ENCODE data around the gene OSBPL3. TPM values are rescaled to one million over a fixed set of nuclear protein-coding genes. Genes with fewer than 3 reads are reported as not detected.

Gene OSBPL3
- total and polyA plus RNA-seq, 2 donors (not counting 1 experiment from before 2014, with no cell fraction given) = 13.5 to 67.6 TPM

GRCh38 chr7:24834128-24834798 lies 145.7 kb downstream of the OSBPL3 start:
- no peak for TF ChIP-seq EZH2 (IDR thresholded peaks at IDR 0.05; ENCODE audit: borderline replicate concordance, insufficient read depth, low read depth, low read length, poor library complexity, severe bottlenecking)
- no peak for TF ChIP-seq CTCF (IDR thresholded peaks at IDR 0.05)
- ATAC-seq (ENCODE audit: low read depth) = peak; percentile 52
- H3K27ac Mint-ChIP-seq = peak overlapping the region; percentile 100
- H3K4me3 Mint-ChIP-seq = peak overlapping the region; percentile 93
- no peaks in the 10 kb centered on the region for H3K27me3 ChIP-seq (replicated peaks in 1 of 4; ENCODE audit: control extremely low read depth in 1 of 4, control insufficient read depth in 3 of 4, insufficient read depth in 4 of 4, low read length in 3 of 4)
- H2AFZ ChIP-seq (ENCODE audit: insufficient read depth, low read depth, low read length, poor library complexity, severe bottlenecking) = peak overlapping the region; percentile 56
- peak overlapping the region; percentile 53 for H3K9ac ChIP-seq (ENCODE audit: low read length)
- H3K4me1 ChIP-seq (ENCODE audit: control insufficient read depth in 2 of 2, insufficient read depth in 2 of 2, low read length in 2 of 2) = peaks cover 75 to 77% of the 10 kb centered on the region in 2 donors
- ChIA-PET CTCF (interaction anchor here (0.6 to 11.7 kb wide), 13 partner anchors 8 to 260 kb away, joined by 3 to 129 read pairs (median 6); no protein-coding TSS in a partner anchor), POLR2A (interaction anchor here (0.7 to 4.2 kb wide), 4 partner anchors 13 to 145 kb away, joined by 3 to 17 read pairs (median 12); partner anchors contain the start of gene OSBPL3)
- peak overlapping the region; percentile 14 to 56 (median 42) for H3K4me3 ChIP-seq (ENCODE audit: control extremely low read depth in 1 of 5, extremely low read depth in 1 of 5, insufficient read depth in 1 of 5, low read depth in 2 of 5, low read length in 4 of 5)
- H3K36me3 ChIP-seq (replicated peaks in 1 of 2; ENCODE audit: control extremely low read depth in 1 of 2, control insufficient read depth in 1 of 2, extremely low read depth in 1 of 2, insufficient read depth in 2 of 2, low read length in 1 of 2) = peaks cover 5 to 10% of the 10 kb centered on the region in 2 experiments
- 51% methylated on average over 21 of the region's 25 CpGs for WGBS (ENCODE audit: insufficient coverage)
- H3K27ac ChIP-seq (ENCODE audit: low read length in 2 of 2) = peak overlapping the region; percentile 97
- H3K4me1 Mint-ChIP-seq = peaks cover 83% of the 10 kb centered on the region
- H3K9me3 Mint-ChIP-seq (ENCODE audit: insufficient read depth) = no peaks in the 10 kb centered on the region
- DNase-seq = peak; percentile 78
- H4K20me1 ChIP-seq (ENCODE audit: control insufficient read depth, insufficient read depth, low read length, poor library complexity, severe bottlenecking) = no peaks in the 10 kb centered on the region
- intact Hi-C loops (cut with micrococcal nuclease) = loop anchor here (2.0 to 10.0 kb wide), 2 partner anchors 45 to 1649 kb away; partner anchors contain the start of gene NUP42
- H3K4me2 ChIP-seq (replicated peaks; ENCODE audit: low read depth, low read length, poor library complexity, severe bottlenecking) = peak overlapping the region; percentile 71
- no peaks in the 10 kb centered on the region for H3K9me3 ChIP-seq (ENCODE audit: control extremely low read depth in 1 of 3, control insufficient read depth in 2 of 3, insufficient read depth in 1 of 3, low read length in 2 of 3)
- H3K27me3 Mint-ChIP-seq = no peaks in the 10 kb centered on the region
- peaks cover 5% of the 10 kb centered on the region for H3K79me2 ChIP-seq (ENCODE audit: control insufficient read depth, insufficient read depth, low read length)

DNA sequence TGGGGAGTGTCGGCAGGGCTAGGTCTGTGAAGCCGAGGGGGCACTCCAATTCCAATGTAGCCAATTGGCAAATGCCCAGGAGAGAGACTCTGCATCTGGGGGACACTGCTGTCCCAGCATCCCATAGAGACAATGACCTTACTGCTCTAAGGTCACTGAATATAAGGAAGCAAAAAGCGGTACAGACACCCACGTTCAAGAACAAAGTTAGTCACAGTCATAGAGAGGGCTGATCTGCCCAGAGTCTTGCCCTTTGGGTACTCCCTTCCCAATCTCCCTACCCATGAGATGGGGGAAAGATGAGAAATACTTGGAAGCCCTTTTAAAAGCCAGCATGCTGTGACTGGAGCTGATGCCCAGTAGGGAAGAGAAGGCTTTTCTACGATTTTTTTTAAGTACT lies 146.4 kb downstream of the OSBPL3 start:
- Mint-ChIP-seq H3K27ac (peak overlapping the region; percentile 100), H3K27me3 (no peaks in the 10 kb centered on the region), H3K4me1 (peaks cover 84% of the 10 kb centered on the region), H3K9me3 (ENCODE audit: insufficient read depth) (no peaks in the 10 kb centered on the region), H3K4me3 (peak overlapping the region; percentile 93)
- ATAC-seq (ENCODE audit: low read depth) = peak; percentile 7
- H3K4me1 ChIP-seq (ENCODE audit: control insufficient read depth in 2 of 2, insufficient read depth in 2 of 2, low read length in 2 of 2) = peaks cover 78 to 81% of the 10 kb centered on the region in 2 donors
- H3K9ac ChIP-seq (ENCODE audit: low read length) = peak overlapping the region; percentile 53
- no peaks in the 10 kb centered on the region for H3K9me3 ChIP-seq (ENCODE audit: control extremely low read depth in 1 of 3, control insufficient read depth in 2 of 3, insufficient read depth in 1 of 3, low read length in 2 of 3)
- H3K27me3 ChIP-seq (replicated peaks in 1 of 4; ENCODE audit: control extremely low read depth in 1 of 4, control insufficient read depth in 3 of 4, insufficient read depth in 4 of 4, low read length in 3 of 4) = no peaks in the 10 kb centered on the region
- intact Hi-C loops (cut with micrococcal nuclease) = loop anchor here (10.0 kb wide), 1 partner anchor 1649 kb away; the partner anchor contains the start of gene NUP42
- 87% methylated on average over 2 of the region's 5 CpGs for WGBS (ENCODE audit: insufficient coverage)
- peak overlapping the region; percentile 71 for H3K4me2 ChIP-seq (replicated peaks; ENCODE audit: low read depth, low read length, poor library complexity, severe bottlenecking)
- CTCF ChIA-PET = interaction anchor here (0.6 to 11.7 kb wide), 14 partner anchors 12 to 260 kb away, joined by 3 to 129 read pairs (median 6); partner anchors contain the start of gene OSBPL3
- peaks cover 1 to 10% of the 10 kb centered on the region in 2 experiments for H3K36me3 ChIP-seq (replicated peaks in 1 of 2; ENCODE audit: control extremely low read depth in 1 of 2, control insufficient read depth in 1 of 2, extremely low read depth in 1 of 2, insufficient read depth in 2 of 2, low read length in 1 of 2)
- peak overlapping the region; percentile 14 to 56 (median 42) for H3K4me3 ChIP-seq (ENCODE audit: control extremely low read depth in 1 of 5, extremely low read depth in 1 of 5, insufficient read depth in 1 of 5, low read depth in 2 of 5, low read length in 4 of 5)
- H4K20me1 ChIP-seq (ENCODE audit: control insufficient read depth, insufficient read depth, low read length, poor library complexity, severe bottlenecking) = no peaks in the 10 kb centered on the region
- peaks cover 5% of the 10 kb centered on the region for H3K79me2 ChIP-seq (ENCODE audit: control insufficient read depth, insufficient read depth, low read length)
- peak overlapping the region; percentile 97 for H3K27ac ChIP-seq (ENCODE audit: low read length in 2 of 2)
- H2AFZ ChIP-seq (ENCODE audit: insufficient read depth, low read depth, low read length, poor library complexity, severe bottlenecking) = peak overlapping the region; percentile 56
- POLR2A ChIA-PET = interaction anchor here (0.7 to 4.2 kb wide), 4 partner anchors 12 to 145 kb away, joined by 3 to 17 read pairs (median 12); partner anchors contain the start of gene OSBPL3
- peak; percentile 42 for DNase-seq
- TF ChIP-seq CTCF (IDR thresholded peaks at IDR 0.05) (no peak), EZH2 (IDR thresholded peaks at IDR 0.05; ENCODE audit: borderline replicate concordance, insufficient read depth, low read depth, low read length, poor library complexity, severe bottlenecking) (no peak)

Data from B cell (primary cell).